HG03457 (cell line): ENCODE results near the gene PLK1.
"Not testable (repeated sequence)": the region's sequence is repeated elsewhere in the genome, so short reads cannot be mapped to it uniquely, and the experiment has no call there.

Experiments
- ATAC-seq: cut with Tn5 transposase; IDR thresholded peaks from one replicate; pipeline ENCODE4 v1.9.1; 2021; ENCODE audit warnings: moderate number of reproducible peaks; ENCODE audit not compliant: unreplicated experiment

Gene PLK1

GRCh38 chr16:23678430-23679273 is at the start of gene PLK1:
Gene PLK1, plus strand, starts transcription at chr16:23678889. Its CDS starts 44 bp downstream, at chr16:23678933.
- ATAC-seq, result peak; percentile 70

GRCh38 chr16:23629516-23629915 is 49.2 kb upstream of the PLK1 start:
- ATAC-seq, result no peak

GRCh38 chr16:23631874-23632273 is 46.8 kb upstream of the PLK1 start:
- ATAC-seq, result not testable (repeated sequence)

- ATAC-seq, result no peak
These were observed 44.1 kb upstream of the PLK1 start for GRCh38 chr16:23634461-23635036.

GRCh38 chr16:23635958-23636357 is 42.7 kb upstream of the PLK1 start:
- no peak for ATAC-seq

GRCh38 chr16:23640615-23640930 is 38.1 kb upstream of the PLK1 start:
- no peak for ATAC-seq

- ATAC-seq, result peak; percentile 86
These were observed 37.5 kb upstream of the PLK1 start, which contains the start of the genes DCTN5 and PALB2 for GRCh38 chr16:23640931-23641765. Gene DCTN5, plus strand, starts transcription at chr16:23641466. Its CDS starts 77 bp downstream, at chr16:23641543. Gene PALB2, minus strand, starts transcription at chr16:23641310. Its CDS starts 153 bp downstream, at chr16:23641157.

GRCh38 chr16:23642246-23642774 is 36.4 kb upstream of the PLK1 start:
- no peak for ATAC-seq

GRCh38 chr16:23650674-23651416 is 27.8 kb upstream of the PLK1 start:
- no peak for ATAC-seq

GRCh38 chr16:23651943-23652468 is 26.7 kb upstream of the PLK1 start:
- no peak for ATAC-seq

GRCh38 chr16:23663918-23664317 is 14.8 kb upstream of the PLK1 start:
- no peak for ATAC-seq

GRCh38 chr16:23666571-23667354 is 11.9 kb upstream of the PLK1 start:
- no peak for ATAC-seq

GRCh38 chr16:23667355-23667659 is 11.4 kb upstream of the PLK1 start:
- ATAC-seq, result no peak

GRCh38 chr16:23668225-23668624 is 10.5 kb upstream of the PLK1 start:
- no peak for ATAC-seq

- ATAC-seq, result no peak
These were observed 9.8 kb upstream of the PLK1 start for GRCh38 chr16:23668873-23669272.

- ATAC-seq, result peak; percentile 80
These were observed 8.4 kb upstream of the PLK1 start for GRCh38 chr16:23670137-23670776.

- no peak for ATAC-seq
These were observed 4.6 kb upstream of the PLK1 start for GRCh38 chr16:23673971-23674614.

GRCh38 chr16:23676924-23677480 is 1.7 kb upstream of the PLK1 start:
- no peak for ATAC-seq
